ENCODE data around the gene CMAS. TPM values are rescaled to one million over a fixed set of nuclear protein-coding genes. Genes with fewer than 3 reads are reported as not detected.
"Not testable (repeated sequence)": the region's sequence is repeated elsewhere in the genome, so short reads cannot be mapped to it uniquely, and the experiment has no call there.

CMAS gene
- total and polyA plus RNA-seq, 3 donors from 2014 or later = 119 to 131 (median 130) TPM

DNA sequence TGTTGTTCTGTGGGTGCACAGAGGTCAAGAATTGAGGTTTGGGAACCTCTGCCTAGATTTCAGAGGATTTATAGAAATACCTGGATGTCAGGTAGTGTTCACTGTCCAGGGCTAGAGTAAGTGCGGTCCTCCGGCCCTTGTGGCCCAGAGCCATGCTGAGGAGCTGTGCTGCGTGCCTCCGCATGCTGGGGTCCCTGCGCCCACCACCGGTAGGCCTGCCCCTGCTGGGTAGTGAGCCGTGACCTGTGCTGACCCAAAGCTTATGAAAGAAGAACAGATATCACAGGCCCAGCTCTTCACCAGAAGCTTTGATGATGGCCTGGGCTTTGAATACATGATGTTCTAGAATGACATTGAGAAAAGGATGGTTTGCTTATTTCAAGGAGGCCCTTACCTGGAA, 37.8 kb upstream of the CMAS start:
- Histone ChIP-seq H3K9me3 (no peaks in the 10 kb centered on the region), H3K4me1 (no peaks in the 10 kb centered on the region), H3K36me3 (ENCODE audit: low read depth, missing control alignments) (no peaks in the 10 kb centered on the region), H3K27ac (no peak overlapping the region), H3K27me3 (no peaks in the 10 kb centered on the region), H3K4me3 (no peak overlapping the region)
- no peak for TF ChIP-seq POLR2A (IDR thresholded peaks at IDR 0.05)
- TF ChIP-seq CTCF (IDR thresholded peaks at IDR 0.05) = no peak
- no peak for DNase-seq
- WGBS, 2 donors = 90 to 100% methylated on average over 2 to 7 of the region's 7 CpGs
- intact Hi-C loops (cut with DNase I; ENCODE audit: low total_unique reads) = no loop called here

DNA sequence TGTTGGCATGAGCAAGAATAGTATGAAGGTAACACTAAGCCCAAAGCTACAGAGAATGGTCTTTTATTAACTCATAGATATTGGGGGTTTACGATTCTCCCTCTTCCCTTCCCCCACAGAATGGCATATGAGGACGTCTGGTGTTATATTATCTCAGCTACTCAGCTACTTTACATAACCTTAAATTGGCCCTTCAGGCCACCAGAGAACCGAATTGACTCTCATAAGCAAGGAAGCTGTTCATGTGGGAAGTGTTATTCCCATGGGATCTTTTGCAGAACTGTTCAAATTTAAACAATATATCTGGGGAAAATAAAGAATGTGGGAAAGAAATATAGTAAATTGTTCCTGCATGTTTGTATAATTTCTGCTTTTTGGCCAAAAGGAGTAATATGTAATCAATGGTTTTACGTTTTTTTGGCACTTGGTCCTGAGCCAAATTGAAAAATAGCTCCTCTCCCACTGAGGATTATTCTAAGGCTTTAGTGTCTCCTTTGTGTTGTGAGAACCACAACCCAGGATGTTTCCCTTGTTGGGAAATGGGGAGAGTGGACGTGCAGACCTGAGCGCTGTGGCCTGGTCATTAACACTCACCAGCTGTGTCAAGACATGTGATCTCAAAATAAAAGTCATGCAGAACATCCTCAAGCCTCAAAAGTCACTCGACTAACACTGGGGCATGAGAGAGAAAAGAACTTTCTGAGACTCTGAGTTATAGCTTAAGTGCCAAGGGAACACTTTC, 31.8 kb upstream of the CMAS start:
- WGBS, 2 donors = 58 to 69% methylated on average over 7 of the region's 7 CpGs
- Histone ChIP-seq H3K27me3 (no peaks in the 10 kb centered on the region), H3K9me3 (no peaks in the 10 kb centered on the region), H3K4me1 (no peaks in the 10 kb centered on the region), H3K36me3 (ENCODE audit: low read depth, missing control alignments) (no peaks in the 10 kb centered on the region), H3K27ac (no peak overlapping the region), H3K4me3 (no peak overlapping the region)
- intact Hi-C loops (cut with DNase I; ENCODE audit: low total_unique reads) = no loop called here
- DNase-seq = no peak
- no peak for TF ChIP-seq POLR2A (IDR thresholded peaks at IDR 0.05)
- no peak for TF ChIP-seq CTCF (IDR thresholded peaks at IDR 0.05)

DNA sequence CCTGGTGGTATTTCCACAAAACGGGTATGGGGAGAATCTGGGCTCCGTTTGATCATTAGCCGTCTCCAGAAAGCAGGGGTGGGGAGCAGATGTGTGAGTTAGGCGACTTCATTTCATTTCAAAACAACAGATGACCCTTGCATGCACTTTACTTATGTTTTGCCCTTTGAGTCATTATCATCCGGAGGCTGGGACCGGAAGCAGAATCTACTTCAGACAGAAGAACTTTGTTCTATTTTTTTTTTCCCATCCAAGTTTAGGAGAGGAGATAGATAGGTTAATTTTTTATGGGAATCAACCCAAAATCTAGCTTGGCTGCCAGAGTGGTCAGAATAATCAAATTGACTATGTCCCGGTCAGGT, 31.3 kb upstream of the CMAS start:
- no peaks in the 10 kb centered on the region for H3K4me1 ChIP-seq
- WGBS, 2 donors = 58 to 65% methylated on average over 7 of the region's 7 CpGs
- H3K27me3 ChIP-seq = no peaks in the 10 kb centered on the region
- H3K4me3 ChIP-seq = no peak overlapping the region
- DNase-seq = no peak
- H3K36me3 ChIP-seq (ENCODE audit: low read depth, missing control alignments) = no peaks in the 10 kb centered on the region
- H3K9me3 ChIP-seq = no peaks in the 10 kb centered on the region
- H3K27ac ChIP-seq = no peak overlapping the region
- intact Hi-C loops (cut with DNase I; ENCODE audit: low total_unique reads) = no loop called here
- TF ChIP-seq CTCF (IDR thresholded peaks at IDR 0.05) = no peak
- TF ChIP-seq POLR2A (IDR thresholded peaks at IDR 0.05) = no peak

GRCh38 chr12:22016982-22017381, 29.0 kb upstream of the CMAS start:
- Histone ChIP-seq H3K36me3 (ENCODE audit: low read depth, missing control alignments) (no peaks in the 10 kb centered on the region), H3K27ac (no peak overlapping the region), H3K4me1 (no peaks in the 10 kb centered on the region), H3K4me3 (no peak overlapping the region), H3K27me3 (no peaks in the 10 kb centered on the region), H3K9me3 (no peaks in the 10 kb centered on the region)
- TF ChIP-seq CTCF (IDR thresholded peaks at IDR 0.05) (no peak), POLR2A (IDR thresholded peaks at IDR 0.05) (no peak)
- intact Hi-C loops (cut with DNase I; ENCODE audit: low total_unique reads) = no loop called here
- no peak for DNase-seq

GRCh38 chr12:22018860-22019259, 27.2 kb upstream of the CMAS start:
- 64 to 69% methylated on average over 6 of the region's 6 CpGs for WGBS, 2 donors
- TF ChIP-seq CTCF (IDR thresholded peaks at IDR 0.05) = peak in 1 of 3 experiments; percentile 17
- TF ChIP-seq POLR2A (IDR thresholded peaks at IDR 0.05) = no peak
- no peak for DNase-seq
- Histone ChIP-seq H3K36me3 (ENCODE audit: low read depth, missing control alignments) (no peaks in the 10 kb centered on the region), H3K27ac (no peak overlapping the region), H3K4me1 (no peaks in the 10 kb centered on the region), H3K9me3 (no peaks in the 10 kb centered on the region), H3K27me3 (no peaks in the 10 kb centered on the region), H3K4me3 (no peak overlapping the region)
- intact Hi-C loops (cut with DNase I; ENCODE audit: low total_unique reads) = no loop called here

GRCh38 chr12:22023489-22023888, 22.5 kb upstream of the CMAS start:
- H3K9me3 ChIP-seq; H3K27ac ChIP-seq; intact Hi-C loops (cut with DNase I; ENCODE audit: low total_unique reads); H3K4me1 ChIP-seq; H3K36me3 ChIP-seq (ENCODE audit: low read depth, missing control alignments); H3K27me3 ChIP-seq; H3K4me3 ChIP-seq; DNase-seq: not testable (repeated sequence)
